Activated CD4-positive, alpha-beta T cell treated with anti-CD3 and anti-CD28 coated beads for 4 hours (primary cell): Measurements from ENCODE around the gene CREG2.

Experiments
- DNase-seq, 2 donors: peaks; one replicate each; pipeline ENCODE4 v3.0.0-alpha.2; 2020

Gene CREG2

DNA sequence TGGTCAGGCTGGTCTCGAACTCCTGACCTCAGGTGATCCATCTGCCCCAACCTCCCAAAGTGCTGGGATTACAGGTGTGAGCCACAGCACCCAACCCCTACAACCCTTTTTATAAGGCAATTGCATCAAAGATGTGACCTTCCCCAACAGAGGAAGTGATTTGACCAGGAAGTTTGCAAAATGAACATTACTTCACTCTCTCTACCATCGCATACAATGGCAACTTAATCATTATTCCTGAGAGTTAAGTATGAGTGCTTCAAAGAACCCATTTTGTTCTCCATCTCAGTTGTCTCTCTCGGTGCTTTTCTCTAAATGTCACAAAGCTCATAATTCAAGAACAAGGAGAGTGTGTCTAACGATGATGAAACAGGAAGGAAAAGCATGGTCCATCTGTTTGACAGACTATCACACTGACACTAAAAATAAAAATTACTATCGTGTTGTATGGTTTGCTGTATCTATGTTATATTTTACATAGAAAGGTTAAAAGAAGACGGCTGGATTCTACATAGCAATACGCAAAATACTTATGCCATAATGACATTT lies 18.1 kb upstream of the CREG2 start:
- no peak for DNase-seq

DNA sequence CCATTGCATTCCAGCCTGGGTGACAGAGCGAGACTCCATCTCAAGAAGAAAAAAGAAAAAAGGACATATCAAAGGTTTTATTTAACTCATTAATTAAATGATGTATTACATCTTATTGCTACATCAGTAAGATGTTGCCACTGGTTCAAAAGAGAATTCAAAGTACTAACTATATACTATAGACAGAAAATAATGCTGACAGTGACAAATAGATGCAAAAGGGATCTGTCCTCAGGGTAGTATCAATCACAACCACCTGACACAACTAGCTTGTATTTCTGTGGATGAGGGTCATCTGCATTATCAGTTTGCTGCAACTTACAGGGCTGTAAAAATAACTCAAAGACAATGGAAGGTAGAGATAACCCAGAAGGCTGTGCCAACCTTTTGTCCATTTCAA lies 16.4 kb upstream of the CREG2 start:
- no peak for DNase-seq

DNA sequence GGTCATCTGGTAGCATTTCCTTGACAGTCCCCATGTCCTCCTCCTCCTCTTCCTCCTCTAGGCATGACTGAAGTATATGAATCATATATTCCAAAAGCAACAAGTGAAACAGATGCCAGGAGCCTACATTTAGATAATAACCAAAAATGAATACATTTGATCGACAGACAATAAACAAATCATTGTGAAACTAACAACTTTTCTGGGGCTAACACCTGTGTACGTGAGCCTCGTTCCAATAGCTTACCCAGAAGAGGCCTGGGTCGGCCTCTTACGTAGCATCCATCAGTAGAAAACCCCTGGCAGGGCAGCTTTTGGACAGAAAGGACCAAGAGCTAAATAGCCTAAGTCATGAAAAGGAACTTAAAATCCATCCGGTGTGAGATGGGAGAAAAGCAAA lies 15.3 kb upstream of the CREG2 start:
- no peak for DNase-seq

- DNase-seq = no peak
Observed at GRCh38 chr2:101401906-101402305, 14.6 kb upstream of the CREG2 start.

- DNase-seq = no peak
Observed at GRCh38 chr2:101401326-101401665, 14.0 kb upstream of the CREG2 start.

GRCh38 chr2:101400506-101401325 lies 13.4 kb upstream of the CREG2 start:
- DNase-seq = no peak

- no peak for DNase-seq
Observed at GRCh38 chr2:101400048-101400447, 12.7 kb upstream of the CREG2 start.

- DNase-seq = no peak
Observed at GRCh38 chr2:101399021-101399799, 11.9 kb upstream of the CREG2 start.

- no peak for DNase-seq
Observed at GRCh38 chr2:101398116-101398821, 11.0 kb upstream of the CREG2 start.

DNA sequence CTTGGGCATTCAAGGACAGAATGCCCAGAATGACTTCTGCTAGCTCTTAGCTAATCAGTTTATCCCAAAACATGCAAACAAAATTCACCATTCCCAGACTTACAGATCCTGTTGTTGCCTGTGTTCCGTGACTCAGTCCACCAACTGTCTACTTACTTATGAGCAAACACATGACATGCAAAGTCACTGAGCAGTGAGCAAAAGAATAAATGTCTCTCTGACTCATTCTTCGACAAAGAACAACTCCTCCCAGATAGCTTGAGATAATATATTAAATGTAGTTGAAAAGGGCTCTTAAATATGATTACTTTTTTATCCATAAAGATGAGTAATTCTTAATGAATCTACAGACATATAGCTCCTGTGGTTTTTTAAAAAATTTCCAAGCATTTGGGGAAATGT lies 9.0 kb upstream of the CREG2 start:
- no peak for DNase-seq

DNA sequence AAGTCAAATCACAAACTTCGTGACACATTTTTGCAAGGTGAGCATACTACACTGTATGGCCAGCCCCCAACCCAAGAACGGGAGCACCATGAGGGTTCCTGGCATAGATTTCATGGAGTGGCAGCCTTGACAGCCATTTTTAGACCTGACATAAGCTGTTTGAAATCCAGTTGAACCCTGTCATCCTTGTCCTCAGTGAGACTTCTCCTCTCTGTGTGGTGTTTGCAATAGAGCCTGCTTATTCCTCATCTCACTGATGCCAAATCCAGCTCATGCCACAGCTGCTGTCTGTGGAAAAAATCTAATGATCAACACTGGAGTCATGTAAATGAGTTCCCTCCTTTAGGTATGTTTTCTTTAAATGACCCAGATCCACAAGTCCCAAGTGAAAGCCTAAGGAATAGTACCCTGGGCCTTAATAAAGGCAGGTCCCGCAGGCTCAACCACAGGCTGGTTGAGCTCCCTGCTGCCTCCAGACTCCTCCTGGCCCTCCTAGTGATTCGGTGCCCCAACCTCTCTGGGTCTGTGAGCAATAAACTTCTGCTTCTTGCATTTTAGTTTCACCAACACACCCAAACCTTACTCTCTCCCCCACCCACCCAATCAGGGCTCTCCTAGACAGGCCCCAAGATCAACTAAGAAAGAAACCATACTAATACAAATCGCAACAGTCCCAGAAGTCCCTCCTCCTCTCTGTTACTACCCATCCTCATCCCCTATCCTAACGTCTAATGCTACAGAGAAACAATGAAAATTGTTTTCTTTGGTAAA lies 8.4 kb upstream of the CREG2 start:
- DNase-seq = no peak

DNA sequence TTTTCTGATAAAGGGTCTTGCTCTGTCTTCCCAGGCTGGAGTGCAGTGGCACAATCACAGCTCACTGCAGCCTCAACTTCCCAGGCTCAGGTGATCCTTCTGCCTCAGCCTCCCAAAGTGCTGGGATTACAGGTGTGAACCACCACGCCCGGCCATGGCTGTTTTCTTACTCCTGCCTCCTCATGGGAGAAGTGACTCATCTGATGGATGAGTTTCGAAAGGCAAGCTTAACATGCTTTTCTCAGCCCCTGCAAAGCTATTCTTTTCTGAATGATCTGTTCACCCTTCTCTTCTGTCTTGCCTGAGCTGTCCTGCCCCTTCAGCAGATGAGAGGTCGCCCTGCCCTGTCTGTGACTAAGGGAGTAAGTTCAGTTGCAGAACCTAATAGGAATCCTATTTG lies 929 bp upstream of the CREG2 start:
- no peak for DNase-seq

DNA sequence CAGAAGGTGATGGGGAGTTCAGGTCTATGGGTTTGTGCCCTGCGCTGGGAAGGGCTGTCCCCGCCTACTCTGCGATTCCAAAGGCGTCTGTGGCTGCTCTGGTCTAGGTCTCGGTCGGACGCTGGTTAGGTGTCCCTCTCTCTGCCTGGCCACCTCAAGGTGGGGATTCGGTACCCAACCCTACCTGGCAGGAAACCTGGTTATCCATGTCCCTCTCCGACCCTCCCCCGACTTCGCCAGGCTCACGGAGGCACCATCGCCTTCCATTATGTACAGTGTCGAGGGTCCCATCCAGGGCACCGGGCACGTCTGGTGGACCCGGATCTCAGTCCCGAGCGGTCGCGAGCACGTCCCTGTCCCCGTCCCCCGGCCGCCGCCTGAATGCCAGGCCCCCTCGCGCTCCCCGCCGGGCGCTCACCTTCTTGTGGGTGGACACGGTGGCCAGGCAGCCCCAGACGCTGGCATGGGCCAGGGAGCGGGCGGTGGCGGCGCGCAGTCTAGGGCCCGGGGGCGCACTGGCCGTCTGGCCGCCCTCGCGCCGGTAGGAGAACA lies 628 bp downstream of the CREG2 start:
- DNase-seq = no peak

DNA sequence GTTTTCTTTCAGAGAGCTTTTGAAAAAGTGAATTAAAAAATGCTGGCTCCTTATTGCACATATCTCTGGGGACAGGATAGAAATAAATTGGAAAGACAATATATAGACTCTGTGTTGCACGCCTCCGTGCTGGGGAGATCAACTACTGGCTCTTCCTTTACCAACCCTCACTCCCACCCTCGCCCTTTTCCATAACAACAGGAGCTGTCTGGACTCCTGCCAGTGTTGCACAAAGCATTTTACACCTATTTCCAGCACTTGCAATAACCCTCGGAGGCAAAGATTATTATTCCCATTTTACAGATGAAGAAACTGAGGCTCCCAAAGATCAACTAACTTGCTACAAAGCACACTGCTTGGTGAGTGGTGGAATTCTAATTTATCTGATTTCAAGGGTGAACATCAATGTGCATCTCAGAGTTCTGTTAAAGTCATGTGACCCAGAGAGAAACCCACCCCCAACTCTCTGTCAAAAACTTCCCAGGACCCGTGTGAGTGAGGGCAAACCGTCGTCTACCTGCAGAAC lies 4.2 kb downstream of the CREG2 start:
- DNase-seq = no peak

GRCh38 chr2:101382442-101382841 lies 4.9 kb downstream of the CREG2 start:
- no peak for DNase-seq

- DNase-seq = no peak
Observed at GRCh38 chr2:101380376-101380775, 6.9 kb downstream of the CREG2 start.

GRCh38 chr2:101379091-101379490 lies 8.2 kb downstream of the CREG2 start:
- DNase-seq = no peak

DNA sequence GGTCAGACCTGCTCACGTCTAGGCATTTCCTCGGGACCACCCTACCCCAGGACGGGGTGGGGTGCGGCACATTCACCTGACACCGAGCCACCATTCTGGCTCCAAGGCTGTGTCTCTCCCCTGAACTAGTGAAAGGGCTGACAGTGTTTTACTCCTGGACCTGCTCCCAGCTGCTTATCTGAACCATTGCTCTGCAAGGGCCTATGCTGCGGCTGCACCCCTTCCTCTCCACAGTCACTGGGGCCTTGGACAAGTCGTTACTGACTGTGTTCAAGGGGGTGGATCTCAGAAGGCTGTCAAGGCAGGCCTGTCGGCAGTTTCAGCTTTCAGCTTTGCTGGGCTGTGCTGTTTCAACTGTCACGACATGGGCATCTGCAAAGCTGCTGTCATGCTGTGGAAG lies 11.7 kb downstream of the CREG2 start:
- no peak for DNase-seq

DNA sequence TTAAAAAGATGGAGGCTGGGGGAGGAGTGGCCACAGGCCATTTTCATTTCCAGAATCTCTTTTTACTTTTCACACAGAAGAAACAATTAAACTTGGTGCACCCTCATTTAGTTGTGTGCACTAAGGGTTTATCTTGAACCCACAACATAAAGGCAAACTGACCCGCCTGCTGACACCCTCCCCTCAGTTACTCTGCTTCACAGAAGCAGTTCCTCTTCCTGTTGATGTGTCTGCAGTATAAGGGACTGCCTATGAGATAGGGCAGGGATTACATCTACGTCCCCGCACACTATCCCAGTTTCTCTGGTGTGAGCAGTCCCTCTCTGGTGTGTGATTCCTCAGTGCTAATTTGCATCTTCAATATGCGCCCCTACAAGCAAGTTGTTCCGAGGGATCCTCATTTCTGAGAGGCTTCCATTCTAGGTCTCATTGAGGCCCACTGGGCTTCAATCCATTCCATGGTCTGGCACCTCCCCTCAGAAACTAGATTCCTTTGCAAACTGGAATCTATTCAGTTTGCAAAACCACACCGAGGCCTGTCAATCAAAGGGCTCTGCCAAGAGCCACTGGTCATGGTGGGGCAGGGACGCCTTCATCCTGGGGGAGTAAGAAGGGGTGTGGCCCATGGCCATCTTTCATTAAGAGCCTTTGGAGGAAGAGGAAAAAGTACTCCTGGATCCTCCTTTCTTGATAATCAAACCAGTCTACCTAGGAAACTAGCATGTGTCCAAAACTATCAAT lies 12.3 kb downstream of the CREG2 start:
- DNase-seq = no peak

DNA sequence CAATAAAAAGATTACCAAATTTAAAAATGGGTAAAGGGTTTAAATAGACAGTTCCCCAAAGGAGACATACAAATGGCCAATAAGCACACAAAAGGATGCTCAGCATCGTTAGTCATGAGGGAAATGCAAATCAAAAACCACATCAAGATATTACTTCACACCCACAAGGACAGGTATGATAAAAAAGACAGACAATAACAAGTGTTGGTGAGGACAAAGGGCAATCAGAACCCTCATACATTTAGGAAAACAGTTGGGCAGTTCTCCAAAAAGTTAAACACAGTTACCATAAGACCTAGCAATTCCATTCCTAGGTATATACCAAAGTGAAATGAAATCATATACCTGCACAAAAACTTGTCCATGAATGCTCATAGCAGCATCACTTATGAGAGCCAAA lies 14.5 kb downstream of the CREG2 start:
- DNase-seq = no peak

- DNase-seq = no peak
Observed at GRCh38 chr2:101371636-101372035, 15.7 kb downstream of the CREG2 start.
